Common myeloid progenitor, CD34-positive (primary cell): ENCODE results near the gene SPACA4.

ENCODE experiments used
- CTCF ChIA-PET: fragments of 350-600 bp; sonication (Branson Sonifier 250); formaldehyde crosslinking; loops from one replicate; lab custom pipeline; 2021; ENCODE audit warnings: antibody characterized with exemption; lab: Charles Lee
- POLR2A ChIA-PET: fragments of 350-600 bp; sonication (Branson Sonifier 250); formaldehyde crosslinking; loops from one replicate; lab custom pipeline; 2021; ENCODE audit warnings: antibody characterized with exemption; lab: Charles Lee
- DNase-seq, 3 donors: peaks; one replicate each; pipeline versions ENCODE4 v3.0.0 to v3.0.0-alpha.2; 2013
- H3K27ac ChIP-seq, 2 experiments: 1 replicate in 1 of 2; 2 replicates in 1 of 2; pipeline ENCODE4 v1.7.0; 2013; ENCODE audit warnings: inconsistent platforms in 2 of 2, low read length in 2 of 2, mild to moderate bottlenecking in 2 of 2, low read depth in 1 of 2, moderate library complexity in 1 of 2; ENCODE audit not compliant: severe bottlenecking in 2 of 2, insufficient read depth in 1 of 2, poor library complexity in 1 of 2
- H3K27me3 ChIP-seq, 5 experiments: replicated peaks in 2 of 5; 1 replicate in 3 of 5; 2 replicates in 2 of 5; pipeline versions ENCODE4 v1.6.1 to v1.7.0; 2013; ENCODE audit warnings: low read length in 4 of 5, mild to moderate bottlenecking in 2 of 5, moderate library complexity in 2 of 5, inconsistent platforms in 1 of 5; ENCODE audit not compliant: insufficient read depth in 5 of 5, control insufficient read depth in 4 of 5
- H3K36me3 ChIP-seq, 4 experiments: 1 replicate in 2 of 4; 2 replicates in 2 of 4; pipeline versions ENCODE4 v1.6.1 to v1.7.0; 2013; ENCODE audit warnings: low read length in 3 of 4, control low read depth in 1 of 4, mild to moderate bottlenecking in 1 of 4; ENCODE audit not compliant: control insufficient read depth in 4 of 4, insufficient read depth in 4 of 4
- H3K4me1 ChIP-seq, 4 experiments: 1 replicate in 3 of 4; 2 replicates in 1 of 4; pipeline versions ENCODE4 v1.6.1 to v1.7.1; 2013; ENCODE audit warnings: low read length in 3 of 4, mild to moderate bottlenecking in 3 of 4, control low read depth in 1 of 4, inconsistent platforms in 1 of 4, moderate library complexity in 1 of 4; ENCODE audit not compliant: control insufficient read depth in 4 of 4, insufficient read depth in 4 of 4; ENCODE audit errors: control extremely low read depth in 1 of 4
- H3K4me3 ChIP-seq, 7 experiments: 1 replicate in 4 of 7; 2 replicates in 3 of 7; pipeline versions ENCODE4 v1.5.1 to v1.7.0; 2013; ENCODE audit warnings: mild to moderate bottlenecking in 7 of 7, low read length in 6 of 7, moderate library complexity in 6 of 7, inconsistent platforms in 2 of 7, low read depth in 2 of 7, control low read depth in 1 of 7; ENCODE audit not compliant: insufficient read depth in 4 of 7, control insufficient read depth in 1 of 7; ENCODE audit errors: extremely low read depth in 1 of 7
- H3K9me3 ChIP-seq, 5 experiments: 1 replicate in 4 of 5; 2 replicates in 1 of 5; pipeline versions ENCODE4 v1.6.1 to v1.7.1; 2013; ENCODE audit warnings: low read length in 4 of 5, mild to moderate bottlenecking in 2 of 5, inconsistent platforms in 1 of 5, low read depth in 1 of 5, moderate library complexity in 1 of 5; ENCODE audit not compliant: control insufficient read depth in 4 of 5, insufficient read depth in 2 of 5; ENCODE audit errors: control extremely low read depth in 1 of 5
- WGBS: methylation state at CpG from one replicate; pipeline ENCODE4 v1.1.5; 2013; ENCODE audit not compliant: insufficient coverage; 5-methylcytosine and 5-hydroxymethylcytosine counted together

The SPACA4 gene

DNA sequence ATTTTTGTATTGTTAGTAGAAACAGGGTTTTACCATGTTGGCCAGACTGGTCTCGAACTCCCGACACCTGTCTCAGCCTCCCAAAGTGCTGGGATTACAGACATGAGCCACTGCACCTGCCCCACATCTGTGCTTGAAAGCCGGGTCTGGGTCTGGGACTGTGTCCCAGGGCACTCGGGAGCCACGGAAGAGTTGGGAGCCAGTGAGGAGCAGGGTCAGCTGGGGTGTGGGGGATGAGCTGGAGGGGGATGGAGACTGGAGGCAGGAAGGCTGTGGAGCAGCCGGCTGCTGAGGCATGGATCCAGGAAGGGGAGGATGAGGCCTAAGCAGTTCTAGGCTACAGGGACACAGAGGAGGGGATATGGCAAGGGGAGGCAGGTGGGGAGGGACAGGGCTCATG lies 10.7 kb upstream of the SPACA4 start:
- Histone ChIP-seq H3K27ac (no peak overlapping the region), H3K4me3 (no peak overlapping the region), H3K36me3 (no peaks in the 10 kb centered on the region), H3K27me3 (no peaks in the 10 kb centered on the region), H3K9me3 (no peaks in the 10 kb centered on the region), H3K4me1 (peaks cover 0 to 2% (median 0%) of the 10 kb centered on the region in 4 experiments)
- DNase-seq, result no peak
- WGBS, result 93% methylated on average over 5 of the region's 6 CpGs
- ChIA-PET CTCF (interaction anchor here (0.6 to 5.9 kb wide), 5 partner anchors 11 to 324 kb away, joined by 3 to 25 read pairs (median 4); no protein-coding TSS in a partner anchor), POLR2A (no interaction called here)

DNA sequence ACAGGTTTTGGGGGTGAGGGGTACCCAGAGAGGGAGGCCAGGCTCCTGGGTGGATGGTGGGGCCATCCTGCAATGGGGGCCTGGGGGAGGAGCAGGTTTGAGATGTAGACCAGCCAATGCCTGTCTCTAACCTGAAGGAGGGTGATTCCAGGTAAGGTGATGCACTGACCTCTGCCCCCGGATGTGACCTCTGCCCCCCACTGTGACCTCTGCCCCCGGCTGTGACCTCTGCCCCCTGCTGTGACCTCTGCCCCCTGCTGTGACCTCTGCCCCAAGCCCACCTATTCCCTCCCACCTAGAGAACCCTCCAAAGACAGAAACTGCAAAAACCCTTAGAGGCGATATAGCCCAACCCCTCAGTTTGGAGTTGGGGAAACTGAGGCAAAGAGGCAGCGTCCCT lies 10.3 kb upstream of the SPACA4 start:
- Histone ChIP-seq H3K27me3 (no peaks in the 10 kb centered on the region), H3K9me3 (no peaks in the 10 kb centered on the region), H3K36me3 (no peaks in the 10 kb centered on the region), H3K4me1 (peaks cover 0 to 2% (median 0%) of the 10 kb centered on the region in 4 experiments), H3K4me3 (no peak overlapping the region), H3K27ac (no peak overlapping the region)
- ChIA-PET CTCF (interaction anchor here (1.1 to 5.9 kb wide), 3 partner anchors 12 to 106 kb away, joined by 3 to 25 read pairs (median 5); no protein-coding TSS in a partner anchor), POLR2A (no interaction called here)
- 100% methylated on average over 2 of the region's 4 CpGs for WGBS
- DNase-seq, result no peak

DNA sequence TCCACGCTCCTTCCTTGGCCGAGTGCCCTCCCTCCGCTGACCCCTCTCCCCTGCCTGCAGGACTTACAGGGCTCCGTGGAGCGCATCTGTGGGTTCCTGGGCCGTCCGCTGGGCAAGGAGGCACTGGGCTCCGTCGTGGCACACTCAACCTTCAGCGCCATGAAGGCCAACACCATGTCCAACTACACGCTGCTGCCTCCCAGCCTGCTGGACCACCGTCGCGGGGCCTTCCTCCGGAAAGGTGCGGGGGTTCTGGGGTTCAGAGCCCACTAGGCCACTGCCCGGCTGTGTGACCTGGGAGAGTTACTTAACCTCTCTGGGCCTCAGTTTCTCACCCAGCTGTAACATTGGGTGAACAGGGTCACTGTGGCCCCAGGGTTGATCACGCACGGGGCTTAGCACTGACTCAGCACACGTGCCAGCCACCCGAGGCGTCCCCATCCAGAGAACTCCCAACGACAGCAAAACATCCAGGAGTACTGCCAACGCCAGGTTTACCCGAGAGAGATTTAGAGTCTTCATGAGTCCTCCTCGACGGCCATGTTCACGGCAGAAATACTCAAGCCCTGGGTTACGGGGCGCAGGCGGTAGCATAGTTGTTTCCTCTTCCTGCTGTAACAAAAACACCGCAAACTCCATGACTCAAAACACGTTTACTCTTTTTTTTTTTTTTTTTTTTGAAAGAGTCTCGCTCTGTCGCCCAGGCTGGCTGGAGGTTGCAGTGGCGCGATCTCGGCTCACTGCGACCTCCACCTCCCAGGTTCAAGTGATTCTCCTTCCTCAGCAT lies 9.7 kb upstream of the SPACA4 start:
- no peak overlapping the region for H3K27ac ChIP-seq
- no peaks in the 10 kb centered on the region for H3K9me3 ChIP-seq
- no peaks in the 10 kb centered on the region for H3K36me3 ChIP-seq
- no peaks in the 10 kb centered on the region for H3K27me3 ChIP-seq
- DNase-seq, result peak in 2 of 3 donors; percentile 73 to 76
- CTCF ChIA-PET, result interaction anchor here (5.9 kb wide), 1 partner anchor 11 kb away, joined by 25 read pairs; no protein-coding TSS in a partner anchor
- H3K4me1 ChIP-seq, result peaks cover 0 to 2% (median 0%) of the 10 kb centered on the region in 4 experiments
- H3K4me3 ChIP-seq, result no peak overlapping the region
- 82% methylated on average over 33 of the region's 39 CpGs for WGBS
- POLR2A ChIA-PET, result no interaction called here

DNA sequence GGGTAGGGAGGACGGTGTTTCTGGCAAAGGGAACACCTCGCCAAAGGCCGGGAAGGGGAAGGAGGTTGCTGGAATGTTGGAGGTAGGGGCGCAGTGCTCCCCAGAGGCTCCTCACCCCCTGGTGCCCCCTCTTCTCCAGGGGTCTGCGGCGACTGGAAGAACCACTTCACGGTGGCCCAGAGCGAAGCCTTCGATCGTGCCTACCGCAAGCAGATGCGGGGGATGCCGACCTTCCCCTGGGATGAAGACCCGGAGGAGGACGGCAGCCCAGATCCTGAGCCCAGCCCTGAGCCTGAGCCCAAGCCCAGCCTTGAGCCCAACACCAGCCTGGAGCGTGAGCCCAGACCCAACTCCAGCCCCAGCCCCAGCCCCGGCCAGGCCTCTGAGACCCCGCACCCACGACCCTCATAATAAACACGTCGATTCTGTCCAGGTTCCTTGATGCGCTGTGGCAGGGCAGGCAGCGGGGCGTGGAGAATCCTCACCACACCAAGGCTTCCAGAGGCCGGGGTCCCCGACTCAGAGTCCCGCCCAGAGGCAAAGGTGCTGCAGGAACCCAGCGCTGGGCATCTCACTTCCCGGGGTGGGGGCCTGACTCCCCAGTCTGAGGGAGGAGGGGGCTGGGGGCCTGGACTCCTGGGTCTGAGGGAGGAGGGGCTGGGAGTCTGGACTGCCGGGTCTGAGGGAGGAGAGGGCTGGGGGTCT lies 7.4 kb upstream of the SPACA4 start:
- ChIA-PET POLR2A (no interaction called here), CTCF (no interaction called here)
- H3K36me3 ChIP-seq, result no peaks in the 10 kb centered on the region
- H3K9me3 ChIP-seq, result no peaks in the 10 kb centered on the region
- no peaks in the 10 kb centered on the region for H3K27me3 ChIP-seq
- peaks cover 0 to 3% (median under 1%) of the 10 kb centered on the region in 4 experiments for H3K4me1 ChIP-seq
- no peak overlapping the region for H3K4me3 ChIP-seq
- DNase-seq, result no peak
- no peak overlapping the region for H3K27ac ChIP-seq
- WGBS, result 89% methylated on average over 18 of the region's 30 CpGs

DNA sequence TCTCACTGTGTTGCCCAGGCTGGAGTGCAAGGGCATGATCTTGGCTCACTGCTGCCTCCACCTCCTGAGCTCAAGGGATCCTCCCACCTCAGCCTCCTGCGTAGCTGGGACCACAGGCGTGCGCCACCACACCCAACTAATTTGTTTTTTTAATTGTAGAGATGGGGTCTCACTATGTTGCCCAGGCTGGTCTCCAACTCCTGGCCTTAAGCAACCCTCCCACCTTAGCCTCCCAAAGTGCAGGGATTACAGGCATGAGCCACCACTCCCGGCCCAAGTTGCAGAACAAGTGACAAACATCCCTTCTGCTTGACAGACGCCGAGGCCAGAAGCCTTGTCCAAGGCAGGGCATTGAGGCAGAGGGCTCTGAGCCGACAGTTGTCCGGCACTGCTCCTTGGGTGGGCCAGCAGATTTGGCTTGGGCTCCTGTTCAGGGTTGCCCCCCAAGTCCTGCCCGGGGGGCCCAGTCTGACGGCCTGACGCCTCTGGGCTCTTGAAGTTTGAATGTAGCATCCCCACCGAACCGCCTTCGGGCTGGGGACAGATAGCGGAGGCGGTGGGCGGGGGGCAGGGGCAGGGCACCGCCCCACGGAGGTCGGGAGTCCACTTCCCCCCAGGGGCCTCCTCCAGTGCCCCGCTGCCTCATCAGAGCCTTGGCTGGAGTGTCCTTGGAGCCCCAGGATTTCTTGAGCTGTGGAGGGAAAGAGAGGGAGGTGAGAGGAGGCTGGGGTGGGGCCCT lies 5.7 kb upstream of the SPACA4 start:
- Histone ChIP-seq H3K27me3 (no peaks in the 10 kb centered on the region), H3K4me3 (no peak overlapping the region), H3K27ac (no peak overlapping the region), H3K9me3 (no peaks in the 10 kb centered on the region), H3K36me3 (no peaks in the 10 kb centered on the region), H3K4me1 (peaks cover 0 to 3% (median under 1%) of the 10 kb centered on the region in 4 experiments)
- ChIA-PET POLR2A (interaction anchor here (0.8 kb wide), 1 partner anchor 13 kb away, joined by 4 read pairs; no protein-coding TSS in a partner anchor), CTCF (interaction anchor here (0.6 to 1.3 kb wide), 2 partner anchors 11 to 91 kb away, joined by 3 to 4 read pairs; no protein-coding TSS in a partner anchor)
- WGBS, result 90% methylated on average over 17 of the region's 21 CpGs
- no peak for DNase-seq

DNA sequence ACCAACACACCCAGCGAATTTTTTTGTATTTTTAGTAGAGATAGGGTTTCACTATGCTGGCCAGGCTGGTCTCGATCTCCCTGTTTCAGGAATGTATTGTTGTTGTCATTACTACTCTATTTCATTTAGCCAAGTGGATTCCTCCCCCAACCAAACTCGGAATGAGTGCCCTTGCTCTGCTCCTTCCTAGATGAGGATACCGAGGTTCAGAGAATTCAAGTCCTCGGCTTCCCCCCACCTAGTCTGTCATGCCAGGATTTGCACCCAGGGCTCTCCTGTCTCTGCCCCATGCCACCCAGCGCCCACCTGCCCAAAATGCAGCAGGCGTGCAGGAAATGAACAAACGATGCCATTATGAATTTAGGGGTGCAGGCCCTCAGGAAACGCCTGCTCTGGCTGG lies 3.5 kb upstream of the SPACA4 start:
- H3K36me3 ChIP-seq, result no peaks in the 10 kb centered on the region
- H3K4me3 ChIP-seq, result no peak overlapping the region
- WGBS, result 95% methylated on average over 6 of the region's 9 CpGs
- H3K4me1 ChIP-seq, result peaks cover 0 to 3% (median 0%) of the 10 kb centered on the region in 4 experiments
- H3K9me3 ChIP-seq, result no peaks in the 10 kb centered on the region
- ChIA-PET POLR2A (no interaction called here), CTCF (no interaction called here)
- no peak for DNase-seq
- H3K27me3 ChIP-seq, result no peaks in the 10 kb centered on the region
- no peak overlapping the region for H3K27ac ChIP-seq
